ENCODE measurements around the gene KIAA1755.

The KIAA1755 gene

GRCh38 chr20:38294076-38294591 lies 33.6 kb upstream of the KIAA1755 start:
- no peak for DNase-seq (ENCODE audit: low read depth)
- no peak overlapping the region for H3K4me3 ChIP-seq (ENCODE audit: low read depth, low read length)
- TF ChIP-seq MYC (IDR thresholded peaks at IDR 0.05; ENCODE audit: low read depth, low read length), result no peak
- TF ChIP-seq, protein P1, sequence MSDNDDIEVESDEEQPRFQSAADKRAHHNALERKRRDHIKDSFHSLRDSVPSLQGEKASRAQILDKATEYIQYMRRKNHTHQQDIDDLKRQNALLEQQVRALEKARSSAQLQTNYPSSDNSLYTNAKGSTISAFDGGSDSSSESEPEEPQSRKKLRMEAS (IDR thresholded peaks at IDR 0.05; ENCODE audit: low read depth, low read length), result no peak
- TF ChIP-seq CTCF (IDR thresholded peaks at IDR 0.05; ENCODE audit: low read depth, low read length), result no peak
- no peak for TF ChIP-seq POLR2A (IDR thresholded peaks at IDR 0.05; ENCODE audit: extremely low read depth, insufficient read length)

GRCh38 chr20:38293491-38294065 lies 33.0 kb upstream of the KIAA1755 start:
- no peak for TF ChIP-seq MYC (IDR thresholded peaks at IDR 0.05; ENCODE audit: low read depth, low read length)
- TF ChIP-seq CTCF (IDR thresholded peaks at IDR 0.05; ENCODE audit: low read depth, low read length), result no peak
- TF ChIP-seq POLR2A (IDR thresholded peaks at IDR 0.05; ENCODE audit: extremely low read depth, insufficient read length), result no peak
- TF ChIP-seq, protein P1 (IDR thresholded peaks at IDR 0.05; ENCODE audit: low read depth, low read length), result no peak
- no peak overlapping the region for H3K4me3 ChIP-seq (ENCODE audit: low read depth, low read length)
- no peak for DNase-seq (ENCODE audit: low read depth)

DNA sequence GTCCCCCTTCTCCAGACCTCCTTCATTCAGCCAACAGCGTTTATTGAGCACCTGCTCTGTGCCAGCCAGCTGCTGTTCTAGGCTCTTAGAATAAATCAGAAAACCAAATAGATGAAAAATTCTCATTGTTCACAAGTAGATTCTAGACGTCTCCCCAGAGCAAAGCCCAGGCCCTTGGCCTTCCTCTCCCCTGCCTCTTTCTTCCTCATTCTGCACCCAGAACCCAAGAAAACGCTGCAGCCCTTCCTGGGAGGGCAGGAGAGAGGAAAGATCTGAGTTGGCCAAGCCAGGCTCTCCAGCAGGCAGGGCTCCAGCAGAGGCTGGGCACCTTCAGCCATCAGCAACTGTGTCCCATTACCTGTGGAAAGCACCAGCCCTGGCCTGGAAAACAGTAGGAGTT lies 31.4 kb upstream of the KIAA1755 start:
- peak; percentile 57 for DNase-seq (ENCODE audit: low read depth)
- TF ChIP-seq MYC (IDR thresholded peaks at IDR 0.05; ENCODE audit: low read depth, low read length) (no peak), CTCF (IDR thresholded peaks at IDR 0.05; ENCODE audit: low read depth, low read length) (no peak), POLR2A (IDR thresholded peaks at IDR 0.05; ENCODE audit: extremely low read depth, insufficient read length) (no peak)
- TF ChIP-seq, protein P1 (IDR thresholded peaks at IDR 0.05; ENCODE audit: low read depth, low read length), result no peak
- no peak overlapping the region for H3K4me3 ChIP-seq (ENCODE audit: low read depth, low read length)

- TF ChIP-seq CTCF (IDR thresholded peaks at IDR 0.05; ENCODE audit: low read depth, low read length), result peak; percentile 39
- TF ChIP-seq, protein P1 (IDR thresholded peaks at IDR 0.05; ENCODE audit: low read depth, low read length), result no peak
- no peak overlapping the region for H3K4me3 ChIP-seq (ENCODE audit: low read depth, low read length)
- peak; percentile 48 for DNase-seq (ENCODE audit: low read depth)
Observed at GRCh38 chr20:38290829-38291814, 30.6 kb upstream of the KIAA1755 start.

GRCh38 chr20:38286586-38287531 lies 26.3 kb upstream of the KIAA1755 start:
- peak; percentile 79 for DNase-seq (ENCODE audit: low read depth)
- no peak for TF ChIP-seq POLR2A (IDR thresholded peaks at IDR 0.05; ENCODE audit: extremely low read depth, insufficient read length)
- TF ChIP-seq CTCF (IDR thresholded peaks at IDR 0.05; ENCODE audit: low read depth, low read length), result no peak
- TF ChIP-seq MYC (IDR thresholded peaks at IDR 0.05; ENCODE audit: low read depth, low read length), result peak; percentile 86; the same call in 1 of the 2 replicates
- TF ChIP-seq, protein P1 (IDR thresholded peaks at IDR 0.05; ENCODE audit: low read depth, low read length), result peak; percentile 92
- H3K4me3 ChIP-seq (ENCODE audit: low read depth, low read length), result no peak overlapping the region
